GM19452 (cell line): Measurements from ENCODE around the gene RPSA.
"Not testable (repeated sequence)": the region's sequence is repeated elsewhere in the genome, so short reads cannot be mapped to it uniquely, and the experiment has no call there.

Experiments
- ATAC-seq: cut with Tn5 transposase; IDR thresholded peaks from one replicate; pipeline ENCODE4 v1.9.1; 2021; ENCODE audit not compliant: unreplicated experiment

Gene RPSA

GRCh38 chr3:39388153-39388552 lies 18.4 kb upstream of the RPSA start:
- no peak for ATAC-seq

GRCh38 chr3:39388741-39389248 lies 17.7 kb upstream of the RPSA start:
- ATAC-seq = peak; percentile 71

- no peak for ATAC-seq
Measured at GRCh38 chr3:39390181-39390580, 16.3 kb upstream of the RPSA start.

- no peak for ATAC-seq
Measured at GRCh38 chr3:39396690-39397089, 9.8 kb upstream of the RPSA start.

- ATAC-seq = no peak
Measured at GRCh38 chr3:39398700-39399099, 7.8 kb upstream of the RPSA start.

GRCh38 chr3:39401983-39402382 lies 4.5 kb upstream of the RPSA start:
- no peak for ATAC-seq

- ATAC-seq = no peak
Measured at GRCh38 chr3:39404943-39405686, 1.4 kb upstream of the RPSA start.

- ATAC-seq = no peak
Measured at GRCh38 chr3:39405687-39406367, 693 bp upstream of the RPSA start.

GRCh38 chr3:39407259-39407629 lies 724 bp downstream of the RPSA start:
- ATAC-seq = no peak

- ATAC-seq = no peak
Measured at GRCh38 chr3:39407773-39408492, 1.4 kb downstream of the RPSA start.

GRCh38 chr3:39408493-39409372 lies 2.2 kb downstream of the RPSA start:
- ATAC-seq = no peak

- no peak for ATAC-seq
Measured at GRCh38 chr3:39409514-39410136, 3.1 kb downstream of the RPSA start.

- ATAC-seq = no peak
Measured at GRCh38 chr3:39410893-39411292, 4.4 kb downstream of the RPSA start.

GRCh38 chr3:39412668-39413260 lies 6.2 kb downstream of the RPSA start:
- ATAC-seq = no peak

- ATAC-seq = no peak
Measured at GRCh38 chr3:39413691-39414420, 7.3 kb downstream of the RPSA start.

GRCh38 chr3:39414421-39414907 lies 7.9 kb downstream of the RPSA start:
- ATAC-seq = no peak

GRCh38 chr3:39415302-39415701 lies 8.8 kb downstream of the RPSA start:
- ATAC-seq = not testable (repeated sequence)

- no peak for ATAC-seq
Measured at GRCh38 chr3:39415983-39416382, 9.5 kb downstream of the RPSA start.

- not testable (repeated sequence) for ATAC-seq
Measured at GRCh38 chr3:39416998-39417397, 10.5 kb downstream of the RPSA start.
